DND-41 (cell line): ENCODE results near the gene MS4A15.

Experiments
- CTCF ChIP-seq: IDR thresholded peaks from 2 replicates; pipeline ENCODE4 v1.5.1; 2012; ENCODE audit warnings: borderline replicate concordance, low read length, moderate library complexity, mild to moderate bottlenecking; ENCODE audit not compliant: poor library complexity, severe bottlenecking; ENCODE audit errors: extremely low read depth
- EZH2 ChIP-seq: IDR thresholded peaks from 3 replicates; pipeline ENCODE4 v1.6.1; 2012; ENCODE audit warnings: borderline replicate concordance, low read depth, mild to moderate bottlenecking, moderate library complexity, low read length, inconsistent platforms; ENCODE audit not compliant: severe bottlenecking

GRCh38 chr11:60754887-60755286 lies 1.8 kb upstream of the MS4A15 start:
- TF ChIP-seq EZH2 (no peak), CTCF (no peak)
